HepG2 (cell line): ENCODE results near the gene LEFTY2. TPM values are rescaled to one million over a fixed set of nuclear protein-coding genes. Genes with fewer than 3 reads are reported as not detected.

Source experiments
- ATRX ChIP-seq: sonication (generic); formaldehyde crosslinking; IDR thresholded peaks from 2 replicates; pipeline ENCODE4 v1.4.0; 2020; ENCODE audit warnings: missing genetic modification reagents, borderline replicate concordance
- CEBPB ChIP-seq: IDR thresholded peaks from 2 replicates; pipeline ENCODE4 v1.6.1; 2011; ENCODE audit warnings: low read depth, low read length, improper control_type of control experiment, borderline replicate concordance
- ISL2 ChIP-seq: sonication (generic); formaldehyde crosslinking; IDR thresholded peaks from 2 replicates; pipeline ENCODE4 v1.5.0; 2020; ENCODE audit warnings: missing genetic modification reagents
- KMT2B ChIP-seq: IDR thresholded peaks from 2 replicates; pipeline ENCODE4 v1.6.1; 2016; ENCODE audit warnings: missing genetic modification reagents, missing compliant biosample characterization
- LBX2 ChIP-seq: sonication (generic); formaldehyde crosslinking; IDR thresholded peaks from 2 replicates; pipeline ENCODE4 v1.5.0; 2020; ENCODE audit warnings: missing genetic modification reagents, mild to moderate bottlenecking, borderline replicate concordance
- MAF1 ChIP-seq: sonication (generic); formaldehyde crosslinking; IDR thresholded peaks from 2 replicates; pipeline ENCODE4 v1.5.0; 2020; ENCODE audit warnings: missing genetic modification reagents, borderline replicate concordance
- MBD4 ChIP-seq: IDR thresholded peaks from 2 replicates; pipeline ENCODE4 v1.6.1; 2012; ENCODE audit warnings: low read length, inconsistent platforms, borderline replicate concordance
- MTF2 ChIP-seq: sonication (generic); formaldehyde crosslinking; IDR thresholded peaks from 2 replicates; pipeline ENCODE4 v1.5.0; 2020; ENCODE audit warnings: missing genetic modification reagents, borderline replicate concordance
- MYC ChIP-seq: sonication (generic); formaldehyde crosslinking; IDR thresholded peaks from 2 replicates; pipeline ENCODE4 v1.9.0; 2021; ENCODE audit warnings: missing genetic modification reagents, borderline replicate concordance
- NCOA1 ChIP-seq: sonication (generic); formaldehyde crosslinking; IDR thresholded peaks from 2 replicates; pipeline ENCODE4 v1.9.0; 2021; ENCODE audit warnings: missing genetic modification reagents
- RBFOX2 ChIP-seq: fragments of 200-400 bp; formaldehyde crosslinking; IDR thresholded peaks from 2 replicates; pipeline ENCODE4 v1.6.1; 2017; ENCODE audit warnings: low read depth, mild to moderate bottlenecking, low read length
- SAFB2 ChIP-seq: sonication (generic); formaldehyde crosslinking; IDR thresholded peaks from 2 replicates; pipeline ENCODE4 v1.5.1; 2020; ENCODE audit warnings: missing genetic modification reagents, low read depth, mild to moderate bottlenecking, borderline replicate concordance
- SAP130 ChIP-seq: IDR thresholded peaks from 2 replicates; pipeline ENCODE4 v1.6.1; 2016; ENCODE audit warnings: low read depth
- SIN3A ChIP-seq: IDR thresholded peaks from 2 replicates; pipeline ENCODE4 v1.6.1; 2011; ENCODE audit warnings: low read depth, mild to moderate bottlenecking, control low read depth, low read length, borderline replicate concordance
- TBX2 ChIP-seq: sonication (generic); formaldehyde crosslinking; IDR thresholded peaks from 2 replicates; pipeline ENCODE4 v1.5.0; 2020; ENCODE audit warnings: missing genetic modification reagents, mild to moderate bottlenecking, borderline replicate concordance
- THAP11 ChIP-seq: IDR thresholded peaks from 2 replicates; pipeline ENCODE4 v1.6.1; 2016; ENCODE audit warnings: missing biosample characterization, missing genetic modification reagents
- ZNF136 ChIP-seq: sonication (generic); formaldehyde crosslinking; IDR thresholded peaks from 2 replicates; pipeline ENCODE4 v1.8.1; 2022; ENCODE audit warnings: low read depth, mild to moderate bottlenecking, moderate library complexity, missing genetic modification reagents
- ZNF138 ChIP-seq: sonication (generic); formaldehyde crosslinking; IDR thresholded peaks from 2 replicates; pipeline ENCODE4 v1.5.0; 2020; ENCODE audit warnings: mild to moderate bottlenecking, low read depth, missing genetic modification reagents
- ZNF234 ChIP-seq: sonication (generic); formaldehyde crosslinking; conservative IDR thresholded peaks from 2 replicates; pipeline ENCODE4 v1.5.1; 2020; ENCODE audit warnings: mild to moderate bottlenecking, missing genetic modification reagents
- ZNF564 ChIP-seq: sonication (generic); formaldehyde crosslinking; IDR thresholded peaks from 2 replicates; pipeline ENCODE4 v1.8.1; 2023; ENCODE audit warnings: mild to moderate bottlenecking, missing genetic modification reagents
- ZNF629 ChIP-seq: sonication (generic); formaldehyde crosslinking; conservative IDR thresholded peaks from 2 replicates; pipeline ENCODE4 v1.5.0; 2020; ENCODE audit warnings: missing genetic modification reagents
- ZNF724P ChIP-seq: sonication (generic); formaldehyde crosslinking; IDR thresholded peaks from 2 replicates; pipeline ENCODE4 v1.8.0; 2022; ENCODE audit warnings: missing genetic modification reagents, borderline replicate concordance
- polyA plus RNA-seq, 8 experiments: library from polyadenylated mRNA; depleted of rRNA in 3 of 8; stranded (reverse) in 7 of 8; unstranded in 1 of 8; fragments of >200 nt; fragmentation: Illumina TruSeq in 4 of 8; extraction: Trizol in 4 of 8; gene quantifications; 2 replicates each; pipeline versions ENCODE4 v1.2.1 to v1.2.3, GENCODE V29; 2011 to 2016; ENCODE audit warnings: low read depth in 4 of 8, missing spikeins in 1 of 8, mixed read lengths in 1 of 8; ENCODE audit not compliant: insufficient read depth in 1 of 8
- total RNA-seq, 5 experiments: library from RNA; depleted of rRNA; stranded (reverse); fragments of >200 nt; fragmentation: Illumina TruSeq; extraction: Trizol; gene quantifications; 2 replicates each; pipeline ENCODE4 v1.2.3, GENCODE V29; 2016; ENCODE audit warnings: low read depth in 1 of 5
- TF ChIP-seq, protein P1 (sequence below): IDR thresholded peaks from 2 replicates; pipeline ENCODE4 v1.4.0; 2020; ENCODE audit warnings: mild to moderate bottlenecking, missing genetic modification reagents
- TF ChIP-seq, protein P2 (sequence below): sonication (generic); formaldehyde crosslinking; IDR thresholded peaks from 2 replicates; pipeline ENCODE4 v1.5.1; 2020; ENCODE audit warnings: mild to moderate bottlenecking, missing genetic modification reagents, borderline replicate concordance

The LEFTY2 gene
- total and polyA plus RNA-seq, 2 of the 13 experiments (the other 11 are each of a cell fraction or from before 2014, with no cell fraction given), result 0.13 to 0.33 TPM

DNA sequence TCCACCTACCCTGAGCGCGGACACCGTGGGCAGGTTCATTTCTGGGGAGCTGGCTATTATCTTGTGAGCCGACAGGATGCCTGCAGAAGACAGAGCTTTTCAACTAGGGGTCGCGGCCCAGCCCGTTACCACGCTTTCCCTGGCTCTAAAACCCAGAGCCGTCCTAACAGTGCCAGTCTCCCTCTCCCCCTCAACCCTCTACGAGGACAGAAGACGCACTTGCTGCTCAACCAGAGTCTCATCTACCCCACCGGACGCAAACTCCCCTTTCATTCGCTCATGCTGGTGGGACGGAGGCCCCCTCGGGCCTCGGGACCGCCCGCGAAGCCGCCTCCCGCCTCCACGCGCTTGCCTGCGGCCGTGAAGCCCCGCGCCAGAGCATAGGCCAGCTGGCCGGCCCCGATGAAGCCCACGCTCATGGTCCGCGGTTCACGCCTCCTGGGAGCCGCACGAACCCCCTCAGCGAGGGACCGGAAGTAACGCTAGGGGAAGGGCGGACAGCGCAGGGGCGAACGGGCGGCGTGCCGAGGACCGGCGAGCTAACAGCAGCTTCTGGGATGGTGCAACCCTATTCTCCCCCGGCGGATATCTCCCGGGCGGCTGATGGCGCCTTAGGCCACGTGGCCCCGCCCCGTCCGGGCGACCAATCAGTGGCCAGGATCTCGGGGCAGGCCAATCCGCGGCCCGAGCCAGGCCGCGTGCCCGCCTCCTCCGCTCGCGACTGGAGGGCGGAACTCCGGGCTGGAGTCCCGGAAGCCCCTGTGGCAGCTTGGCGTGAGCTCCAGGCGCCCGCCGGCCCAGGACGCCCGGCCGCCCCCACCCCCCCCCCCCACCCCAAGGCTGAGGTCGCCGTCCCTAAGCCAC is 17.1 kb downstream of the LEFTY2 start, which contains the start of gene PYCR2 (continued):
- TF ChIP-seq, protein P1, sequence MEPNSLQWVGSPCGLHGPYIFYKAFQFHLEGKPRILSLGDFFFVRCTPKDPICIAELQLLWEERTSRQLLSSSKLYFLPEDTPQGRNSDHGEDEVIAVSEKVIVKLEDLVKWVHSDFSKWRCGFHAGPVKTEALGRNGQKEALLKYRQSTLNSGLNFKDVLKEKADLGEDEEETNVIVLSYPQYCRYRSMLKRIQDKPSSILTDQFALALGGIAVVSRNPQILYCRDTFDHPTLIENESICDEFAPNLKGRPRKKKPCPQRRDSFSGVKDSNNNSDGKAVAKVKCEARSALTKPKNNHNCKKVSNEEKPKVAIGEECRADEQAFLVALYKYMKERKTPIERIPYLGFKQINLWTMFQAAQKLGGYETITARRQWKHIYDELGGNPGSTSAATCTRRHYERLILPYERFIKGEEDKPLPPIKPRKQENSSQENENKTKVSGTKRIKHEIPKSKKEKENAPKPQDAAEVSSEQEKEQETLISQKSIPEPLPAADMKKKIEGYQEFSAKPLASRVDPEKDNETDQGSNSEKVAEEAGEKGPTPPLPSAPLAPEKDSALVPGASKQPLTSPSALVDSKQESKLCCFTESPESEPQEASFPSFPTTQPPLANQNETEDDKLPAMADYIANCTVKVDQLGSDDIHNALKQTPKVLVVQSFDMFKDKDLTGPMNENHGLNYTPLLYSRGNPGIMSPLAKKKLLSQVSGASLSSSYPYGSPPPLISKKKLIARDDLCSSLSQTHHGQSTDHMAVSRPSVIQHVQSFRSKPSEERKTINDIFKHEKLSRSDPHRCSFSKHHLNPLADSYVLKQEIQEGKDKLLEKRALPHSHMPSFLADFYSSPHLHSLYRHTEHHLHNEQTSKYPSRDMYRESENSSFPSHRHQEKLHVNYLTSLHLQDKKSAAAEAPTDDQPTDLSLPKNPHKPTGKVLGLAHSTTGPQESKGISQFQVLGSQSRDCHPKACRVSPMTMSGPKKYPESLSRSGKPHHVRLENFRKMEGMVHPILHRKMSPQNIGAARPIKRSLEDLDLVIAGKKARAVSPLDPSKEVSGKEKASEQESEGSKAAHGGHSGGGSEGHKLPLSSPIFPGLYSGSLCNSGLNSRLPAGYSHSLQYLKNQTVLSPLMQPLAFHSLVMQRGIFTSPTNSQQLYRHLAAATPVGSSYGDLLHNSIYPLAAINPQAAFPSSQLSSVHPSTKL, result no peak; the same call in 1 of the 2 replicates
- 0 out of 2 replicates have a peak, but pooled peaks have one; percentile 80 for TF ChIP-seq NCOA1 (CRISPR knock-in tag)
- TF ChIP-seq TBX2 (CRISPR knock-in tag), result peak; percentile 54
- TF ChIP-seq CEBPB, result peak; percentile 88; the same call in 1 of the 2 replicates
- no peak for TF ChIP-seq MBD4
- peak; percentile 92; the same call in 1 of the 2 replicates for TF ChIP-seq MYC (CRISPR knock-in tag)
- TF ChIP-seq KMT2B (CRISPR knock-in tag), result peak; percentile 59
- TF ChIP-seq MAF1 (CRISPR knock-in tag), result peak; percentile 81; the same call in 1 of the 2 replicates
- TF ChIP-seq MTF2 (CRISPR knock-in tag), result peak; percentile 48; the same call in 1 of the 2 replicates
- TF ChIP-seq ATRX, result no peak
- TF ChIP-seq ZNF724P, result 0 out of 2 replicates have a peak, but pooled peaks have one; percentile 82
- TF ChIP-seq SAFB2 (CRISPR knock-in tag), result peak; percentile 52; the same call in 1 of the 2 replicates
- peak; percentile 95 for TF ChIP-seq RBFOX2
- TF ChIP-seq ZNF138 (CRISPR knock-in tag), result no peak
- TF ChIP-seq, protein P2, sequence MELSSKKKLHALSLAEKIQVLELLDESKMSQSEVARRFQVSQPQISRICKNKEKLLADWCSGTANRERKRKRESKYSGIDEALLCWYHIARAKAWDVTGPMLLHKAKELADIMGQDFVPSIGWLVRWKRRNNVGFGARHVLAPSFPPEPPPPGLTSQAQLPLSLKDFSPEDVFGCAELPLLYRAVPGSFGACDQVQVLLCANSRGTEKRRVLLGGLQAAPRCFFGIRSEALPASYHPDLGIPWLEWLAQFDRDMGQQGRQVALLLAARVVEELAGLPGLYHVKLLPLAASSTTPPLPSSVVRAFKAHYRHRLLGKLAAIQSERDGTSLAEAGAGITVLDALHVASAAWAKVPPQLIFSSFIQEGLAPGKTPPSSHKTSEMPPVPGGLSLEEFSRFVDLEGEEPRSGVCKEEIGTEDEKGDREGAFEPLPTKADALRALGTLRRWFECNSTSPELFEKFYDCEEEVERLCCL, result no peak
- TF ChIP-seq ZNF629 (CRISPR knock-in tag), result no peak
- peak; percentile 92; the same call in 1 of the 2 replicates for TF ChIP-seq LBX2 (CRISPR knock-in tag)
- peak; percentile 71; the same call in 1 of the 2 replicates for TF ChIP-seq ZNF136 (CRISPR knock-in tag)
- 0 out of 2 replicates have a peak, but pooled peaks have one; percentile 26 for TF ChIP-seq ZNF564 (CRISPR knock-in tag)
- peak; percentile 87 for TF ChIP-seq THAP11
- peak; percentile 92 for TF ChIP-seq SAP130 (CRISPR knock-in tag)
- peak; percentile 77; the same call in 1 of the 2 replicates for TF ChIP-seq ZNF234 (CRISPR knock-in tag)
- TF ChIP-seq SIN3A, result 0 out of 2 replicates have a peak, but pooled peaks have one; percentile 63
- no peak for TF ChIP-seq ISL2
